Activated T-cell treated with anti-CD3 and anti-CD28 coated beads for 1 hour (primary cell): Measurements from ENCODE around the gene PTCHD4.

Experiments
- DNase-seq: peaks from one replicate; pipeline ENCODE4 v3.0.0-alpha.2; 2020; ENCODE audit warnings: low read depth

PTCHD4 gene

DNA sequence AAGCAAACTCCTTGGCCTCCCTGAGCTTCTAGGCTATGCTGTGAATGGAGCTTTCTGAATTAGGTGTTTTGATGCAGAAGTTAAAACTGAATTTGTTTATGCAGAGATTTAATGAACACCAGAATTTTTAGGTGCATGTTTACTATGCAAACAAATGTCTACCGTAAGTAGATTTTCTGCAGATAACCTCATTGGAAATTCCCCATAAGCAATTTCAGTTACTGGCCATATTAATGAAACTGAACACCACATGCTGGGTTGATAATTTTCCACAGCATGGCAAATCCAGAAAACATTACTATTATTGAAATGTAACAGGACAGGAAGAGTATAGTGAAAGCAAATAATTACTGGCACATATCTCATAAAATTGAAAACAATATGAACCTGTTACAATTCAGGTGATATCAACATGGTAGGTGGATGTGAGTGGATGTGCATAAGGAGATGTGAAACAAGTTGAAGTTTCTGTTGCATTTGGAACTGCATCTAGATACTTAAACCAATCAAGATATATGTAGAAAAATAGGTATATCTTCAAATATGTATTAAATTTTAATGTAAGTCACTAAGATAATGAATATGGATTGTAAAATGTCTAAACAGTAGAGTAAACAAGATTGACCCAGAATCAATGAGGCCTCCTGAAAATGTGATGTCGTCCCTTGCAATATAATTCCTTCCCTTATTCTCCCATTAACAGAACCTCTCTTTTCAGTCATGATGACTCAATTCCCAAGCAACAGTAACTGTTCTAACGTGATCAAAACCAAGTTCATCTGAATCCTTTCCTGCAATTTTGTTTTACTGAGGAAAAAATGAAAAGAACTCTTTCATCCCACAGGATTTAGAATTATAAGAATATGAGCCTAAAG is 11.0 kb downstream of the PTCHD4 start:
- no peak for DNase-seq

DNA sequence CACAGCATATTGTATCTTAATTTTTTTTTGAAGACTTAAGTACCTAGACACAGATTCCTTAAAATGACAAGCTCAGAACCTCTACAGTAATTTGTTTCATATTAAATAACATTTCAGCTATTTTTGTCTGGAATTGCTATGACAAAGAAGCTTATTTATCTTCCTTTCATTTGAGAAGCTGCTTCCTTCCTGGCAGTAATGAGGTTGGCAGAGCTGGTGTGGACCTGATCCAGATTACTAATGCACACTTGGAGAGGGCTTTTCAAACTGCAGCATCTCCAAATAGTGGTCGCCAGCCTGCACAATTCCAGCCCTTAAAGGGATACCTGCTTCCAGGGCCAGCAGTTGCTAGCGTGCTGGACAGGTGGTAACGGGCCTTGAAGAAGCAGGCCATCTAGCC is 12.1 kb downstream of the PTCHD4 start:
- no peak for DNase-seq

DNA sequence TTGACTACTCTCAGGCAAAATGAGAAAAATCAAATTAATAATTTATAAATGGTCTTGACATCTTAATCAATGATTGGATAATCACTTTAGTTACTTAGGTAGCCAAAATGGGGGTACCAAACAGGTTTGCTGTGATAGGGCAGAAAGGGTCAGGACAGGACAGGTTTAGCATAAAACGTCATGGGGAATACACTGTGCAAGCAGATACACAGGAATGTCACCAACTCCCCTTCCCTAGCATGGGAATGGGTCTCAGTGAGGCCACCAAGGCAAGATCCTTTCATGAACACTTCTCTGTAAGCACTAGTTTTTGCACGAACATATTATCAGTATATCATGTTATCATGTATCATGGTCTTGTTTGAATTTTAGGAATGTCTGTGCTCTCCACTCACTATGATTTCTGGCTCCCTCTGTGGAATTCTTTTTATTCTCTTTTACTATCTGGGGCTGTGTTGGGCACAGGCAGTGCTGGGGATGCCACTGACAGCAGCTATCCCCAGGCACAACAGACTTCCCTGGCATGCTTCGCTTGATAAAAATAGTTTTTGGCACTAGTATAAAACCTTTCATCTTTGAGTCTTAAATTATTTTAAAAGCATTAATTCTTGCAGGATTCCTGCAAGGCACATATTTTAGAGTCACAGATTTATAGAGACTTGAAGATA is 18.3 kb downstream of the PTCHD4 start:
- no peak for DNase-seq

DNA sequence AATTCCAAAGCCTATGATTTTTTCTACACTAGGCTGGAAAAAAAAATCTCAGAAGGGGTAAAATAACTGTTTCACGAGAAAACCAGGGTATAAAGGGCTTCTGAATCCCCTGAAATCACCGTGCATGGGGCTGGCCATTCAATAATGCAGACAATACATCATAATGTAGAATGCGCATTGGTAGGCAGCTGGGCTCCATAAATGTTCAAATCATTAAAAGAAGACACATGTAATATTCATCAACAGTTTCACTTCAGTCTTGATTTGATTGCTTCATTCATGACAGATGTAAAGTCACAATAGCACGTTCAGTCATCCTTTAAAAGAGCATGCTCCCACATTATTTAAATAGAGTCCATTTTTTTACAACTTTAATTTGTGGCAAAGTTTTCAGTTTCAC is 20.5 kb downstream of the PTCHD4 start:
- no peak for DNase-seq

DNA sequence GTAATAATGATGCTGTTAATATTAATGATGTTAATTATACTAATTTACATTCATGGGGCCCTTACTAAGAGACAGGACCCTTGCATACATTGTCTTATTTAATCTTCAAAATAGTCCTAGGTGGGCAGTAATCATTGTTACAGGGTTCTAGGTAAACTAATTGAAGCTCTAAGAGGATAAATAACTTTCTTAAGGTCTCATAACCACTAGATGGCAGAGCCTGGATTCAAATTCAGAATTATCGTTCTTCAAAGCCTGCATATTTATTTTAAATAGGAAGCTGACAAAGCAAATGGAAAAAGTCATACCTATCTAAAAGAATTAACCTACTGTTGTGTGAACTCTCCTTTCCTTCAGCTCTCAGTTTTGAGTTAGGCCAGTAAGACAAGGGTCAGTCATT is 23.5 kb downstream of the PTCHD4 start:
- DNase-seq, result no peak

DNA sequence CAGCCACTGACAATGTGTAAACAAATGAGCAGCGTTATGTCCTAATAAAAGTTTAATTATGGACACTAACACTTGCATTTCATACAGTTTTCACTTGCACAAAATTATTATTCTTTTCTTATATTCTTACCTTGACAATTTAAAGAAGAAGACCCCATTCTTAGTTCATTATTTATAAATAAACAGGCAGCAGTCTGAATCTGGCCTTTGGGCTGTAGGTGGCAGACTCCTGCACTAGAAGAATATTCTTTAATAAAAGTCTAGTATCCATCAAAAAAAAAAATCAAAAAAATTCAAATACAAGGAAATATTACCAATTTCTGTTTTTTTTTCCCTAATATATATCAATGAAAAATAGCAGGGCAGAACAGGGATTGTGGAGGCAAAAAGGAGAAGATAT is 24.8 kb downstream of the PTCHD4 start:
- no peak for DNase-seq

DNA sequence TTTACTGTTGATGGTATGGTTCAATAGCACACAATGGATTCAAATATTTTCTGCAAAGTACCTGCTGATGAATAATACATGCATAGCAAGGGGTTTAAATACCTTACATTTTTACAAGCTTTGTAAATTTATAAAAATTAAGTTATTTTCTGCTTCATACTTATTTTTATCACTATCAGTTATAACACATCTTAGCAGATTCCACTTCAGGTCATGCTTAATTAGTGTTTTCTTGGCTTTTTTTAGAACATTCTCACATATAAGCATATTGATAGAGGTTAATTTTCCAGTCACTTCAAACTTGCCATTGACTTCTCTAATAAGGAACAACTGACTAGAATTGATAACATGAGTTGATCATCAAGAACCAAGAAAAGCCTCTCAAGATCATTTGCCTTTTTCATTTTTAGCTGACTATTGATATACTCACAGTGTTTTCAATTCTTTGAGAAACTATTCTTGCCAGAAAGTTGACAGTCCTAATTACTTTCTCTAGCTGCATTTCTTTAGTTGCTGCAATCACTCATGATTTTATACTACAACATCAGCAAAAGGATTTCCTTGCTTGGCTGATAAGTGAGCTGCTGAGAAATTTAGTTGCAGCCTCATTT is 25.8 kb downstream of the PTCHD4 start:
- no peak for DNase-seq

DNA sequence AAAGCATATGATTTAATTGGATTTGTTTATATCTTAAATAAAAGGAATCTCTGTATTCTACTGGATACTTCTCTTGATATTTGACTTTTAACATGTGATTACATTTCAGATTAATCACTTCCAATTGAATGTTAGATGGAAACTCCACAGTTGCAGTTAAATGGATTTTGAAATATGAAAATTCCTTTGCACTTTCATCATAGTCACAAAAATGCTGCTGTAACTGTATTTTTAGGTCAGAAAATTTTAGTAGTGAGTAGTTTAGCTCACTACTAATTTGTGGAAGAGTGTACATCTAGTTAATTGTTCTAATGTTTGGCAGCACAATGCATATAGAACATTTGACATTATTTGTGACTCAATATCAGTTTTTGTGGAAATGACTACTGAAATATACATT is 26.8 kb downstream of the PTCHD4 start:
- no peak for DNase-seq

DNA sequence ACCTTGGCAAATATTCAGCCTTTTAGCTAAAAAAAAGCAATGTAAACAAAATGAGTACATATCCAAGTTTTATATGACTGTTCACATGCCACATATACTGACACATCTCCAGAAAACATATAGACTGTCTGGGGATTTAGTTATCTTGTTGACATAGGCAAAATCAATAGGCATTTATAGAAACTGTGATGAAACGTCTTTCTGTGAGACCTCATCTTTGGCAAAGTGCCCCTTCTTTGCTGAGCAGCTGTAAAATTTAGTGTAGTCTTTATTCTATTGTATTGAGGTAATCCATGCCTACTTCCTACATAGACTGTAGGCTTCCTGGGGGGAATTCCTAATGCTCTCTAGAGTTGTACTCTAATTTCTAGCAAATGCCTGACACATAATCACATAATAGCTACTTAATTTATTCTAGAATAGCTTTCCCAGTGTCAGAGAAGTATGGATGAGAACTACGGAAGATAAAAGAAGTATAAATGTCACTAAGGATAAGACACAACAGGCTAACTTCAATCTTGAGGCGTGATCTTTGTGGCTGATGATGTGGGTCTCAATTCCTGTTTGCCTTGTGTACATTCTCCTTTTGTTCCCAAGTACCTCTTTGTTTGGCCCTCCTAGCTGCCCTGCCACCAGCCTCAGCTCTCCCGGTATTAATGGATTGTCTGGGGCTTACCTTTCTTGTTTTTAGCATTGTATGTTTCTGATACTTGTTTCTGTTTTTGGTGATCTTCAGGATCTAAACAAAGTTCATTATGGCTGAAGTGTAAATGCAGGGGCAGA is 30.6 kb downstream of the PTCHD4 start:
- DNase-seq, result no peak

DNA sequence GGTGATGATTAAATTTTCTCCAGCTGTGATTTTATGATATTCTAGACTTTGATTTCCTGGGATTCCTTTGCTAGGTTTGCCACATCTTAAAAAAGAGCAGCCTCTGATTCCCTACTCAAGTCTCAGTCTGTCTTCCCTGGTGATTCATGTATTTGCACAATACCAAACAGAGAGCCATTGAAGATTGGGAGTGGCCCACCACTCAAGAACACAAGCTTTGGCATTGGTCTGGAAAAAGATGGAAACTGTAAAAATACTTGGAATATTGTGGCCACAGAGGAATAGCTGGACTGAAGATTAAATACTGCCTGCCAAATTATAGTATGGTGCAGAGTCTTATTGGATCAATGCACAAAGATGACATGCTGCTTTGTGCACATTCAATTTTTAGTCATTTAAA is 32.9 kb downstream of the PTCHD4 start:
- DNase-seq, result no peak

DNA sequence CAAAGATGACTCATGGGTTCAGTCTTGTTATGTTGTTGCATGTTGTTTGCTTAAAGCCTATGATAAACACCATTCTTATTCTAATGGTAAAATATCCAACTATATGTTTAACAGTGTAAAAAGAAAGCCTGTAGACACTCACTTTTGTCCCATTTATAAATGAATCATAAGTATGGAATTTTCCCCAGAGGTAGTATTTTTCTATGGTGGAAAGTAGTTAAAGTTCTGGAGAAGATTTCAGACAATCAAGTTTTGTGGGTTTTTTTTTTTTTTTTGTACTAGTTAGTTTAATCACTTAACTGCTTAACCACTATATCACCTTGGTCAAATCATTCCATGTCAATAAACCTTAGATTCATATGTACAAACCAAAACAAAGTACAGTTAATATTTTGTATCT is 35.8 kb downstream of the PTCHD4 start:
- no peak for DNase-seq

DNA sequence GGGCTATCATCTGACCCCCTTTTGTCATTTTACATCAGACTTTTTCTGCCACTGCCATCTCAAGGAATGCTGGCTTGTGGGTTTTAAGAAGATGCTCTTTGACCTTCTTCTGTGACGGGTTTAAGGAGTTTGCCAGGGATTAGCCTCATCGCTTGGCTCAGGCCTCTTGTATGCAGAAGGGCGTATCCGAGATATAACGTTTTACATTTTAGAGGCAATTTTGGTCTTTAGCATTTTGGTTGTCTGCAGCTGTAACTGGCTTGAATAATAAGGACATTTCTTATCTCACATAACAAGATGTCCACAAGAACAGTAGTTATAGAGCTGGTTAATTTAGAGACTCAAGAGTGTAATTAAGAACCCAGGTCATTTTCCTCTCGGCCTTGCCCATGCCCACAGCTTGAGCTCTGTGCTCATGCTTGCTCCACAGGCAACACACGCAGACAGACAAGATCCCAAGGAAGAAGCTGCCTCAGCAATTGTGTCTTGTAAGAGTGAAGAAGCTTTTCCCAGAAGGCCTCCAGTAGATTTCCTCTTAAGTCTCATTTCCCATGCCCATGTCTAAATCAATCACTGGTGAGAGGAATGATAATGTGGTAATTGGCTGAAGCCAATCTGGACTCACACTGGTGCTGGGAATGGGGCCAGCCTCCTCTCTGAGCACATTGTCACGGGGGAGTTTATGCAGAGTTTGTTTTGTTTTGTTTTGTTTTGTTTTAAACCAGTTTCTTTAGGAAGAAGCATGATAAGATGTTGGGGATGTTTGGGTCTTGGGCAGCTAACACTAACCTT is 36.8 kb downstream of the PTCHD4 start:
- DNase-seq, result no peak

DNA sequence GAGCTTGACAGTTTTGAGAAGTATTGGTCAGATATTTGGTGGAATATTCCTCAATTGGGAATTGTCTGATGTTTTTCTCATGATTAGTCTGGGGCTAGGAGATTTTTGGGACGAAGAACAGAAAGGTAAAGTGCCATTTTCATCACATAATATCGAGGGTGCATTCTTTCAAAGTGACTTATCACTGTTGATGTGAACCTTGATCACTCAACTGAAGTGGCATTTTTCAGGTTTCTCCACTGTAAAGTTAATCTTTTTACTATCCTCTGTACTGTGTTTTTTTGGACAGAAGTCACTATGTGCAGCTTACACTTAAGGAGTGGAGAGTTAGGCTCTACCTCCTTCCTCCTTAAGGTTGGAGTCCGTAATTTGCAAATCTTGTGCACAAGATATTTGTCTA is 39.2 kb downstream of the PTCHD4 start:
- DNase-seq, result no peak

DNA sequence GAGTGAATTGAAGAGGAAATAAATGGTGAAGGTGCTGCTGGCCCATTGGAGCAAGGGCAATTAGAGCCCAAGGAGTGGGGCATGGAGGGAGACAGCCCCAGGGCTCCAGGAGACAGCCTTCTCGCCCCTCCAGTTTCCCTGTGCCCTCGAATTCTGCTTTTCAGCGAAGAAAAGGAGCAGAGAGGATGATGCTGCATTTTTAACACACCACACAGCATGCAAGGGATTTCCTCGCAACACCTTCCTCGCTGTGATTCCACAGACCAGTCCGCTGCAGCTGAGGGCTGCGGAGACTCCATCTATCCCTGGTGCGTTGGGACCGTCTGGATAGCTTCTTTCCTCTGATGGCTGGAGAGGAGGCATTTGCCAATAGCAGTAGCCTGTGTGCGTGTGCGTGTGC is 41.7 kb downstream of the PTCHD4 start:
- no peak for DNase-seq

DNA sequence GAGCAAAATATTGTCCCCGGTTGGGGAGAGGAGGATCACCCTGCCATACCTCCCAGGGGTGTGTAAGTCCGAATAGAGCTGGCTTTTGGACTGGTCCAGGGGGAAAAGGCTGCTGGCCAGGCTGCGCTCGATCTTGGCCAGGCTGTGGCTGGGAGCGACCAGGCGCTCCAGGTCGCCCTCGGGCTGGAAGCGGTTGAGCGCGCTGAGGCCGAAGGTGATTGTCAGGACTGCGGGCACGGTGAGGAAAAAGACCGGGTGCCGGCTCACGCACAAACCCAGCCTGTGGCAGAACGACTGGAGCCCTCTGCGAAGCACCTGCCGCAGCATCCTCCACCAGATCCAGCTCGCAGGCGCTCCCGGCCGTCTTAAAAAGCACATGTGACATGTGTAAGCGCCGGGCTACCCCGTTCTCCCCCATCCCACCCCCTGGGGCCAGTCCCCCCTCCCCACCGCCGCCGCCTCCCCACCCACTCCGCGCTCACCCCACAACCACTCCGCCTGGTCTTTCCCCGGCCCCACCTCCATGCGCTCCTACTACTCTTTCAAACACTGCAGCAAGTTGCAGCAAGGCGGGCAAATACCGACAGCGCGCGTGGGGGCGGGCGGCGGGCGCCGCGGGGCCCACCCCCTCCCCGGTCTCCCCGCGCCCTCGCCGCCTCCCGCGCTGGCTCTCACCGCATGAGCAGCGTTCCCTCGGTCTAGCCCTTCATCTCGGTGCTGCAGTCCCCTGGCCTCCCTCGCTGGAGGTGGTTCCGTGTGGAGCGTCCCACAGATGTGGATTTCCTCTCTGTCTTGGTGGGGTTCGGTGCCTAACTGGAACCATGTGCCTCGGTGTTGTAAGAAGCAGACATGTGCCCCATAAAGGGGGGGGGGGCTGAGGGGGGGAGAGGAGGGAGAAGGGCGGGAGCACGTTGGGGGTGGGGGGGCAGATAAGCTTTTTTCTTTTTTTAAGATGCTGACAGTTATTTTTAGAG is 42.4 kb downstream of the PTCHD4 start:
- no peak for DNase-seq

DNA sequence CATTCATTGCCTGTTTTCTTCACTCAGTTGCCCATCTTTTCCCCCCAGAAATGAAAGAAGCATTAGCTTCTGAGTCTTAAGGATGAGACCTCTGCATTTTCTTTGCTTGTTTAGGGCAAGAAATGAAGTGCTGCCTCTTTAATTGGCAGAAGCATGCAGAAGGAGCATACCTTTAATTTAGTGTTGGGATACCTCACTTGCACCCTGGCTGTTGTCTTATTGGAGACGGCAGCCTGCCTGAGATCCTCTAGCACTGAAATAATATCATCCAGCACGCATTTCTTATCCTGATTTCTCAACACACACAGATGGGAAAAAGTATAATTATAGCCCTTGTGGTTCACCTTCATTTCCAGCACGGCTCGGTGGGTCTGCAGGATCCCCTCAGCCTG is 43.1 kb downstream of the PTCHD4 start:
- no peak for DNase-seq

DNA sequence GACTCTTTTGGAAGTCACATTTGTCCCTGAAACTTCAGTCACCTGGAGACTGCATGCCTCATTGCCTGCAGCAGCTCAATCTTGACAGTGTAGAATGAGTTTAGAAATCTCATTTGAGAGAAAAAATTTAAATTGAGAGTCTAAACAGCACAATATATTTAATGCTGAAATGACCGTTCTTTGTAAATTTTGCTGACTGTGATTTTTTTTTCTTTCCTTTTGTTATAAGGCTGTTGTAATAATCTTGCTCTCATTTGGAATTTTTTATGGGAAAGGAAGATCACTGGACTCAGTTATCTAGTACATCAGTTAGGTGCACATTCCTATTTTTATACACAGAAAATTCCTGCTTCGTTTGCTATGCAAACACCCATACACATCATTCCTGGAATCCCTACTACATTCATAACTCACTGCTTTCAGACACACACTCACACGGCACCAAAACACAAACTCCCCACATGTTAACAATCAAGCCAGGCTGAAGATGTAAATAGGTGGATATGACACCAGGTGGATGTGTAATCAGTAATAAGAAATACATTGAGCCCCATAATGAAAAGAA is 43.8 kb downstream of the PTCHD4 start:
- no peak for DNase-seq

DNA sequence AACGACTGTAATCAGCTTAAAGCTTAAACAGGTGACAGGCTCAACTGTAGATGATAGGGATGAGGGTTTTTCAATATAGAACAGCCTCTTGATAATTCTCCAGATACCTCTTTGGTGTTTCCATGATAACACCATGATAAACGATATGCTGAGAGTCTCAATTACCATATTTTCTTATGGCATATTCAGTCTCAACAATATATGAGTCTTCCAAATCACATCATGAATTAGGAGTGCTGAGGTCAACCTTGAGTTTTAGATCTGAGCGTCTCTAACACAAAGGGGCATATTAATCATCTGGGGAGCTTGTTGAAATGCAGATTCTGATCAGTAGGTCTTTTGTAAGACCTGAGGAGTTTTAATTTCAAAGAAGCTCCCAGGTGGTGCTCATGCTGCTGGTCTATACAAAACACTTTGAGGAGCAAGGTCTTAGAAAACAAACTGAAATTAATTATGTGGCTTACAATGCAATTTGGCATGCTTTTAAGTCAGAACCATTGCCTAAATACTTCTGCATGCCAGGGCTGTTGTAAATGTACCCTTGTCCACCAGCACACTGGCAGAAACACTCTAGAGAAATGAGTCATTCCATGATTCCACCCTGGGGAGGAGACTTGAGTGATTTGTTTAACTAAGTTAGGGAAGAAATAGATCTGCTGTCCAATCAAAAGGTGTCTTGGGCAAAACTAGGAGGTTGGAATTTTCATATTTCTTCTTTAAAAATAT is 49.6 kb downstream of the PTCHD4 start:
- no peak for DNase-seq
